OCI-LY7 (cell line): ENCODE data around the gene NPR1. TPM values are rescaled to one million over a fixed set of nuclear protein-coding genes. Genes with fewer than 3 reads are reported as not detected.

ENCODE experiments used
- BruUV-seq: library from RNA; stranded (reverse); fragments of 400-500 nt; replicated peaks from 2 replicates; lab custom pipeline; 2021; lab: Mats Ljungman, UMichigan
- CTCF ChIA-PET: fragments of 300-600 bp; sonication (Branson Sonifier 250); formaldehyde crosslinking; loops from one replicate; lab custom pipeline; 2022; ENCODE audit warnings: antibody characterized with exemption; ENCODE audit not compliant: unreplicated experiment; lab: Charles Lee
- POLR2A ChIA-PET: fragments of 300-600 bp; sonication (Branson Sonifier 250); formaldehyde crosslinking; loops from one replicate; lab custom pipeline; 2022; ENCODE audit warnings: antibody characterized with exemption; lab: Charles Lee
- DNase-seq: peaks from one replicate; pipeline ENCODE4 v3.0.0-alpha.2; 2015; ENCODE audit warnings: low spot score
- H2AFZ ChIP-seq: fragments of 200-600 bp; sonication (generic), shearing (Covaris generic); 2 replicates; pipeline ENCODE4 v1.6.1; 2014; ENCODE audit warnings: mild to moderate bottlenecking, antibody characterized with exemption, low read length, moderate library complexity
- H3K27ac ChIP-seq: fragments of 200-600 bp; sonication (generic); 2 replicates; pipeline ENCODE4 v1.5.1; 2014; ENCODE audit warnings: mixed run types, low read depth, mild to moderate bottlenecking, moderate library complexity, low read length, inconsistent platforms; ENCODE audit not compliant: poor library complexity, severe bottlenecking
- H3K36me3 ChIP-seq: fragments of 200-600 bp; sonication (generic); 2 replicates; pipeline ENCODE4 v1.6.1; 2014; ENCODE audit warnings: mild to moderate bottlenecking, antibody characterized with exemption, low read length, moderate library complexity, mixed read lengths; ENCODE audit not compliant: insufficient read depth
- H3K4me1 ChIP-seq: fragments of 200-600 bp; sonication (generic); 2 replicates; pipeline ENCODE4 v1.5.1; 2014; ENCODE audit warnings: mild to moderate bottlenecking, low read length; ENCODE audit not compliant: insufficient read depth, poor library complexity, severe bottlenecking
- H3K4me2 ChIP-seq: fragments of 200-600 bp; sonication (generic); 2 replicates; pipeline ENCODE4 v1.6.1; 2014; ENCODE audit warnings: mild to moderate bottlenecking, low read length
- H3K4me3 ChIP-seq: fragments of 200-600 bp; sonication (generic); 2 replicates; pipeline ENCODE4 v1.5.1; 2014; ENCODE audit warnings: mild to moderate bottlenecking, low read depth, low read length; ENCODE audit not compliant: poor library complexity, severe bottlenecking
- H3K79me2 ChIP-seq: fragments of 200-600 bp; sonication (generic); 2 replicates; pipeline ENCODE4 v1.6.1; 2016; ENCODE audit warnings: low read depth, mild to moderate bottlenecking, low read length, moderate library complexity, mixed read lengths; ENCODE audit not compliant: insufficient read depth
- H3K9me2 ChIP-seq: fragments of 200-600 bp; sonication (generic); 2 replicates; pipeline ENCODE4 v1.6.1; 2016; ENCODE audit warnings: mild to moderate bottlenecking, low read length, mixed read lengths; ENCODE audit not compliant: insufficient read depth
- H3K9me3 ChIP-seq: fragments of 200-600 bp; sonication (generic); 2 replicates; pipeline ENCODE4 v1.6.1; 2014; ENCODE audit warnings: mild to moderate bottlenecking, mixed run types, low read length, mixed read lengths
- H4K20me1 ChIP-seq: fragments of 200-600 bp; sonication (generic); 2 replicates; pipeline ENCODE4 v1.6.1; 2014; ENCODE audit warnings: mild to moderate bottlenecking, antibody characterized with exemption, low read length, moderate library complexity, mixed read lengths; ENCODE audit not compliant: insufficient read depth
- CTCF ChIP-seq: fragments of 200-600 bp; sonication (generic); conservative IDR thresholded peaks from 2 replicates; pipeline ENCODE4 v1.5.1; 2014; ENCODE audit warnings: mild to moderate bottlenecking, antibody characterized with exemption, low read length, moderate library complexity, mixed read lengths
- EZH2phosphoT487 ChIP-seq: fragments of 200-600 bp; sonication (generic); IDR thresholded peaks from 2 replicates; pipeline ENCODE4 v1.6.1; 2018; ENCODE audit warnings: low read depth, borderline replicate concordance, mild to moderate bottlenecking, mixed run types, antibody characterized with exemption, low read length, moderate library complexity, mixed read lengths
- intact Hi-C: fragments of 100-400 bp; cut with micrococcal nuclease; formaldehyde crosslinking; loops from one replicate; pipeline ENCODE4 v1.10.0; 2022; ENCODE audit not compliant: unreplicated experiment
- total RNA-seq, 2 experiments: library from RNA; depleted of rRNA in 1 of 2; stranded (reverse); fragments of >200 nt in 1 of 2; shearing (Covaris generic) in 1 of 2; gene quantifications; 2 replicates each; pipeline ENCODE4 v1.2.3, GENCODE V29; 2014 to 2022

Gene NPR1
- total RNA-seq, 2 experiments from 2014 or later: not detected

DNA sequence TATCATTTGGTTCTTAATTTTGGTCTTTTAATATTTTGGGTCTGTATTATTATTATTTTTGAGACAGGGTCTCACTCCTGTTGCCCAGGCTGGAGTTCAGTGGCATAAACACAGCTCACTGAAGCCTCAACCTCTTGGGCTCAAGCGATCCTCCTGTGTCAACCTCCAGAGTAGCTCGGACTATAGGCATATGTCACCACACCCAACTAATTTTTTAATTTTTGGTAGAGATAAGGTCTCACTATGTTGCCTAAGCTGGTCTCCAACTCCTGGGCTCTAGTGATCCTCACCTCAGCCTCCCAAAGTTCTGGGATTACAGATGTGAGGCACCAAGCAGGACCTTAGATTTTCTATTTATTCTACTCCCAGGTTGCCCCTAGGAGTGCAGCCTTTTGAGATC, 5.0 kb upstream of the NPR1 start:
- Histone ChIP-seq H3K9me3 (no peaks in the 10 kb centered on the region), H2AFZ (no peak overlapping the region), H3K9me2 (no peaks in the 10 kb centered on the region), H3K4me2 (no peak overlapping the region), H4K20me1 (no peaks in the 10 kb centered on the region), H3K27ac (no peak overlapping the region), H3K79me2 (peaks cover 23% of the 10 kb centered on the region), H3K4me3 (no peak overlapping the region), H3K4me1 (peaks cover 19% of the 10 kb centered on the region), H3K36me3 (peaks cover 22% of the 10 kb centered on the region)
- CTCF ChIA-PET: interaction anchor here (0.5 kb wide), 1 partner anchor 80 kb away, joined by 4 read pairs; no protein-coding TSS in a partner anchor
- intact Hi-C loops: loop anchor here (5.0 to 10.0 kb wide), 2 partner anchors 101 to 159 kb away; no protein-coding TSS in a partner anchor
- DNase-seq: no peak
- POLR2A ChIA-PET: no interaction called here
- BruUV-seq: no TSS peak
- no peak for TF ChIP-seq EZH2phosphoT487
- TF ChIP-seq CTCF: no peak

DNA sequence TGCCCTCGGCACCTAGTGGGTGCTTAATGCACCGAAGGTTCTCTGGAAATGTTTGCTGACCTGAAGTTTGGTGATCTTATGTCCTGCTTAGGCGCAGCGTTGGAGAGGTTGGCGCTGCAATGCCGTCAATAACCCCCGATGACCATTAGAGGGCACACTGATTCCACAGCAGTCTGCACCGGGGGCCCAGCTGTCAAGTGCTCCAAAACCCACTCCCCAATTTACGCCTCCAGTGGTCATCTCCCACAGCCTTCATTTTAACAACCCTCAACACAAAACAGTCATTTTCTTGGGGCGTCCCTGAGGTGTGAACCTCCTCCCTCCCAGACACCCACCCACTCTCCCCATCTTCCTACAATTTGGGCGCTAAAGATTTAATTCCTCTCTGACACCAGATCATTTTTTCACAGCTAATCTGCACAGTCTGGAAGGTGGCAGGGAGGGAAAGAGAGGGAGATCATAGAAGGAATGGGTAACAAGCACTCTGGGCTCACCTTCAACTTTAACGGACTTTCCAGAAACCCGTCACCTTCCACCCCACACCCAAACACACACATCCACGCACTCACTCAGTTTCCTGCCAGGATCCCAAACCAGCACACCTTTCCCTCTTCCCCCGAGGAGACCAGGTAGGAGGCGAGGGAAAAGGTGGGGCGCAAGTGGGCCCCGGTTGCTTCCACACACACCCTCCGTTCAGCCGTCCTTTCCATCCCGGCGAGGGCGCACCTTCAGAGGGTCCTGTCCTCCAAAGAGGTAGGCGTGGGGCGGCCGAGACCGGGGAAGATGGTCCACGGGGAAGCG, 570 bp upstream of the NPR1 start:
- Histone ChIP-seq H3K4me2 (peak overlapping the region; percentile 38), H3K9me3 (no peaks in the 10 kb centered on the region), H3K9me2 (no peaks in the 10 kb centered on the region), H3K27ac (no peak overlapping the region), H2AFZ (peak overlapping the region; percentile 29; the same call in 1 of the 2 replicates), H3K4me3 (no peak overlapping the region), H3K4me1 (no peaks in the 10 kb centered on the region), H3K79me2 (no peaks in the 10 kb centered on the region), H3K36me3 (no peaks in the 10 kb centered on the region), H4K20me1 (no peaks in the 10 kb centered on the region)
- POLR2A ChIA-PET: no interaction called here
- peak; percentile 71 for DNase-seq
- TF ChIP-seq EZH2phosphoT487 (no peak), CTCF (peak; percentile 99)
- CTCF ChIA-PET: interaction anchor here (0.6 to 0.7 kb wide), 2 partner anchors 64 to 300 kb away, joined by 3 to 5 read pairs; no protein-coding TSS in a partner anchor
- no TSS peak for BruUV-seq
- intact Hi-C loops: loop anchor here (1.0 to 10.0 kb wide), 4 partner anchors 71 to 309 kb away; partner anchors contain the start of gene RAB13
